NCI-H2196 (cell line): ENCODE data around the gene SERTAD2.
A peak's percentile ranks its signal among the peaks of the same experiment; 100 is the strongest.

Source experiments
- DNase-seq: peaks from one replicate; lab custom pipeline; 2025; ENCODE audit not compliant: unreplicated experiment; lab: John Stamatoyannopoulos, UW

The SERTAD2 gene

DNA sequence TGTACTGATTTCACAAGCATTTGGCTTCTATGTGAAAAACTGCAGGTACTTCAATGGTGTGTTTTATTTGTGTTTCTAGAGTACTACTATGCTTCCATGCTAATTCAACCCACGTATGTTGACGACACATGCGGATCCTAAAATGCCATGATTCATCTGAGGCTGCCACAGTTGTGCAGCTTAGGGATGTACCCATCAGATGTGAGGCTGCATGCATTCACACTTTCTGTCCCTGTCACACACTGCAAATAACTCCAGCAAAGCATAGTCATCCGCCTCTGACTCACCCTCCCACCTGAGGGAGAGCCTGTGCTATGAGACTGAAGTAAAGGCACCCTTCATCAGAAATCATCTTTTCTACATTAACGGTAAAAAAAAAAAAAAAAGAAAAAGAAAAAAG is 22.1 kb upstream of the SERTAD2 start:
- no peak for DNase-seq

DNA sequence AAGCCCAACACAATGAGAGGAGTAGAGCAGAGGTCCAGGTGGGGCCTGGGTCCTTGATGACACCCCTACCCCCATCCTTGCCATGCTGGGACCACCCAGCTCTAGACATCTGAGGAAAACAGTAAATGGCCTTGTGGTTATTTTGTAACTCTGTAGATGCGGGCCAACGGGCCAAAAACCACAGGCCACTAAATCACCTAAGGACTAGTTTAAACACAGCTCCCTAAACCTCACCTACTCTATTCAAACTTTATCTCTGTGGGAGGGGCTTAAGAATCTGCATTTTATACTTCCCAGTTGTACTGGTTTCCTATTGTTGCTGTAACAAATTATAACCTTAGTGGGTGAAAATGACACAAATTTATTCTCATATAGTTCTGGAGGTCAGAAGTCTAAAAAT is 19.0 kb upstream of the SERTAD2 start:
- DNase-seq: no peak

DNA sequence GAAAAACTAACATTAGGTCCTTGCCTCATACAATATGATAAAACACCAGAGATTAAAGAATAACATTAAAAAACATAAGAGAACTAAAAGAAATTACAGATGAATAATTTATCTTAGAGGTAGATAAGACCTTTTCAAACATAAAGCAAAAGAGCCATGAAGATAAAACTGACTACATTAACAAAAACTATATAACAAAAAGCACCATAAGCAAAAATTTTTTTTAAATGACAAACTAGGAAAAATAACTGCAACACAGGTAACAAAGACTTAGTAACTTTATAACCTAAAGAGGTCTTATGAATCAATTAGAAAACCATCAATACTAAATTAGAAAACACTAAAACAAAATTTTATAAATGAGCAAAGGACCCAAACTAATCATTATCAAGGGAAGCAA is 16.3 kb upstream of the SERTAD2 start:
- DNase-seq: no peak

DNA sequence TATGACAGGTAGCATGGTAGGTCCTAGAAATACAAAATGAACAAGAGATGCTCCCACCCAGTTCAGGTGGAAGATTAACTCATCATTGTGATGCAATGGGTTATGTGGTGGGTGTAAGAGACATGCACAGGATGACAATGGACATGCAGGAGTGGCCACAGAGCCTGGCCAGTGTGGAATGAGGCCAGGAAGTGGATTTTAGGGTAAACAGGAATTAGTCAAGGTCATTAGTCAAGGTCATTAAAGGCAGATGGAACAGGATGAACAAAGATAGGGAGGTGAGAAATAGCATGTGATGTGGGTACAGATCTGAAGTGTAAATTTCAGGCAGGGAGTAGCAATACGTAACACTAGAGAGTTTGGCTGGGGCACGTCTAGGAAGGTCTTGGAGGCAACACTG is 15.6 kb upstream of the SERTAD2 start:
- DNase-seq: no peak

DNA sequence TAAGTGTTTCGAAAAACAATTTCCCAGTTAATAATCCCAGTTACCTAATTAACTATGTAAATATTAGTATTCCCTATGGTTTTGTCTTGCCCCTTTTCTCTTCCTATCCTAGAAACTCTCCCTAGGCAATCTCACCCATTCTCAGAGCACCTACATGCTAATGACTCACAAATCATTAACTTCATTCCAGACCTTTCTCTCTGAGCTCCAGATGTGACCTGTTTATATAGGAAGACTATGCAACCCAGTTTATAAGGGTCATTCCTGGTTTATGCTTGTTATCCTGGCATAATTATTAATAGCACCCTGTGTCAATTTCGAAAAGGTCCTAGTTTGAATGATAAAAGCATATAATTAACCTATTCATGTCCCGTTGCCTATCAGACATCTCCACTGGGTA is 14.8 kb upstream of the SERTAD2 start:
- no peak for DNase-seq

DNA sequence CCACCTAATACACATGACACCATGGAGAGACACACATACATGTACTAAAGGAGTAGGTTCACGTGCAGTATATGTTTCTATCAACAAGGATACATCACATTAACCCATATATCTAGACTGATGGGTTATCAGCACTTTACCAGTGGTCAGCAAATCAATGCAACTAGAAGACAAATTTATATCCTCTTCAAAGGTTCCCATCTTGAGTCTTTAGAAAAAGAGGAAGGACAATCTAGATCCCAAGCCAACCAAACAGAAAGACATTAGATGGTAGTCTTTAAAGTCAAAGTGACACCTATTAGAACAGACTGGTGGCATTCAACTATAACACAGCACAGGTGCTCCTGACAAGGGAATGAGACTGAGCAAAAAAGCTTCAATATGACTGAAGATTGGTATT is 13.8 kb upstream of the SERTAD2 start:
- no peak for DNase-seq

DNA sequence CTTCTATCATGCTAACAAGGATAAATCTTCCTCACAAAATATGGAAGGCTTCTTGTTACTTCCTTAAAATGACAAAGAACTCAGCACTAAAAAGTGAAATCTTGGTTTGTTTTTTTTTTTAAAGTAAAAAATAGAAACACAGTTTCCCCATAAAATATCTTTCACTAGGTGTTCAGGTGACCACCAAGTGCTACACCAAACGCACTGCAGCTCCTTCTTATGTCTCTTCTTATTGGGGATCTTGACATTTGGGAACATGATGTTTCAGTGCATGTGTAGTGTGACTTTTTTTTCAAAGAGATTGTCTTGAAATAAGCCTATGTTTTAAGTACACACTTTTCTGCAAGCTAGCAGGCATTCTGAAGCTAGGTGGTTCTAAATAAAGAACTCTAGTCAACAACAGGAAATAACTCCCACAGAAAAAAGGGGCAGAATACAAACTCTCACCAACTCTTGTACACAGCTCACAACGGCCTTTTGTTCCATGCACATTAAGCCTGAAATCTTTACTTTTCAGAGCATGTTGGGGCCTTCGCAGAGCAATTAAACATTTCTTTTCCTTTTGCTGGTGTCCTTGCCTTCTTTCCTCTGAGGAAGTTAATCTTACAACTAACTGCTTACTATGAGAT is 13.2 kb upstream of the SERTAD2 start:
- no peak for DNase-seq

- DNase-seq: no peak
These were observed 12.0 kb upstream of the SERTAD2 start for GRCh38 chr2:64665709-64666108.

- DNase-seq: no peak
These were observed 9.7 kb upstream of the SERTAD2 start for GRCh38 chr2:64663402-64663801.

- no peak for DNase-seq
These were observed 8.0 kb upstream of the SERTAD2 start for GRCh38 chr2:64661741-64662169.

DNA sequence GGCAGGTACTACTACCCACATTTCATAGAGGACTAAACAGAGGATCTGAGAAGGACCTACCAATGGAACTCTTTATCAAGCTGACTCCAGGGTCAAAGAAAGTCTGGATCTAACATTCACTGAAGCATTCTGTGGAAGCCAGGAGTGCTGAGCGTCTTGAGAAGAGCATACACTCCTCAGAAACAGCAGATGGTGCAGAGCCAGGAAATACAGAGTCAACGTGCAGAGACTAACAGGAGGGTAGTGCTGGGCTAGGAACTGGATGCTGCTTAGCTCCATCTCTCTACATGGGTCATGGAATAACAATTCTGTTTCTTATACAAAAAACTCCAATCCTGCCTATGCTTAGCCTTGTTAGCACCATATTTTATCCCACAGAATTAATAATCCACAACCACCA is 5.5 kb upstream of the SERTAD2 start:
- DNase-seq: no peak

DNA sequence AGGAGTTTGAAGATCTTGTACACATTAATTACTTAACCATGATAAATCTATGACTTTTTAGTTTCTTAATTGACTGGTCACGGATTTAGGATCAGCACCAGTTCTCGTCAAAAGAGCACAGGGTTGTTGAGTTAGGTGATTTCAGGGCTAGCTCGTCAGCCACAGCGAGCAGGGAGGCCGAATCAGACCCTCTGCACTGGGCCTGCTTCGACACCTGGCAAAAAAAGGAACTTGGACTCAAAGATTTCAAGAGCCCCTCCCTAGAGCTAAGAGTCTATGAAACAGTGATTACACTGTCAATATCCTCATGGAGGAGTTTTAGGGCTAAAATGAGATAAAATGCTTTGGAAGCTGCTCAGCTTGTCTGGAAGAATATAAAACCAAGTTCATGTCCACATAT is 4.6 kb upstream of the SERTAD2 start:
- no peak for DNase-seq

DNA sequence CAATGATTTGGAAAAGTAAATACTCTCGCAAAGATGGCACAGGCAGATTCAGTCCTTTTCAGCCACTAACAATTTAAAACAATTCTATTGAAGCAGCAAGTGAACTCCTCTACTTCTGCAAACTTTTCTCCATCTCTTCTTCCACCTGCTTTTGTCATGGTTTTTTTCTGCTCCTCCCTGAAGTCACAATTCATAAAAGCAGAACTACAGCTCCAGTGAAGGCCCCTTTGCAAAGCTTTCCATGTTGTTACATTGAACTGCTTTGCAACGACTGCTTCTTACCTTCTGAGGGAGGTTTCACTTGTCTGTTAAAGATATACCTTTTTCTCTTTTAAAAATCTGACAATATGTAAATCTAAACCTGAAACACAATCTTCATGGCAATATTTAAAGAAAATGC is 3.7 kb upstream of the SERTAD2 start:
- DNase-seq: no peak

DNA sequence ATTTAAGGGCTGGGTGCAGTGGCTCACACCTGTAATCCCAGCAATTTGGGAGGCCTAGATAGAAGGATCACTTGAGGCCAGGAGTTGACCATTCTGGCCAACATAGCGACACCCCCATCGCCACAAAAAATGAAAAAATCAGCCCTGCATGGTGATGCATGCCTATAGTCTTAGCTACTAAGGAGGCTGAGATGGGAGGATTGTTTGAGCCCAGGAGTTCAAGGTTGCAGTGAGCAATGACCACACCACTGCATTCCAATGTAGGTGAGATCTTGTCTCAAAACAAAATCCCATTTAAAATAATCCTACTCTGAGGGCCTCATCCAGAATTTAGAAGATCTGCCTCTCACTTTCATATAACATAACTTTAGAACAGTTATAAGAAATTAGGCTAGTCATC is 2.7 kb upstream of the SERTAD2 start:
- no peak for DNase-seq

GRCh38 chr2:64655873-64656272 is 2.2 kb upstream of the SERTAD2 start:
- DNase-seq: no peak

GRCh38 chr2:64655018-64655664 is 1.4 kb upstream of the SERTAD2 start:
- peak; percentile 13 for DNase-seq

DNA sequence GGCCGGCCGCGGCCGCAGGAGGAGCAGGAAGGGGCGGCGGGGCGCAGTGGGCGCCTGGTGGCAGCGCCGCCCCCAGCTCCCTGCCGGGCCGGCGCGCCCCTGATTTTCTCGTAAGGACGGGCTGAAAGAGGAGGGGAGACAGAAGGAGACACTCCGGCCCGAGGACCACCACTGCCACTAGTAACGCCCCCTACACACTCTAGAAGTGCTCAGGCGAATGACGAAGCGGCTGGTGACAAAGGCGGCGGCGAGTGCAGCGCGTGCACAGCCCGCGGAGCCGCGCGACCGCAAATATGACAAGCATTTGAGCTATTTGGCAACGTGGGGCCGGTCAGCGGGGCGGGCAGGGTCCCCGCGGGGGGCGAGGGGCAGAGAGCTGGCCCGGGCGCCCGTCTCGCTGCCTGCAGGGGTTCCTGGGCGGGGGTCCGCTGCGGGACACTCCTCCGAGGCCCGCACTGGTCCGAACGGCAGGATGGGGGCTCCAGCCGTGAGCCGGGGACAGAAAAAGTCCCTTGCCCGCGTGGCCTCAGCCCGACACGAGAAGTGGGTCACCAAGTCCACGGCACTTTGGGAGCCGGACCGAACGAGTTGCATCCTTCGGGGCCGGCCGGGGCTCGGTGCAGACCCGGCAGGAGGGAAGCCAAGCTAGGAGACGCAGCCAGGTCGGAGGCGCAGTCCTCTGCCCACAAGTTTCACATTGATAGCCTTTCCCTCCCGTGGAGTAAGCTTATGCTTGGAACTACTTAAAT is 524 bp upstream of the SERTAD2 start:
- DNase-seq: peak; percentile 23

DNA sequence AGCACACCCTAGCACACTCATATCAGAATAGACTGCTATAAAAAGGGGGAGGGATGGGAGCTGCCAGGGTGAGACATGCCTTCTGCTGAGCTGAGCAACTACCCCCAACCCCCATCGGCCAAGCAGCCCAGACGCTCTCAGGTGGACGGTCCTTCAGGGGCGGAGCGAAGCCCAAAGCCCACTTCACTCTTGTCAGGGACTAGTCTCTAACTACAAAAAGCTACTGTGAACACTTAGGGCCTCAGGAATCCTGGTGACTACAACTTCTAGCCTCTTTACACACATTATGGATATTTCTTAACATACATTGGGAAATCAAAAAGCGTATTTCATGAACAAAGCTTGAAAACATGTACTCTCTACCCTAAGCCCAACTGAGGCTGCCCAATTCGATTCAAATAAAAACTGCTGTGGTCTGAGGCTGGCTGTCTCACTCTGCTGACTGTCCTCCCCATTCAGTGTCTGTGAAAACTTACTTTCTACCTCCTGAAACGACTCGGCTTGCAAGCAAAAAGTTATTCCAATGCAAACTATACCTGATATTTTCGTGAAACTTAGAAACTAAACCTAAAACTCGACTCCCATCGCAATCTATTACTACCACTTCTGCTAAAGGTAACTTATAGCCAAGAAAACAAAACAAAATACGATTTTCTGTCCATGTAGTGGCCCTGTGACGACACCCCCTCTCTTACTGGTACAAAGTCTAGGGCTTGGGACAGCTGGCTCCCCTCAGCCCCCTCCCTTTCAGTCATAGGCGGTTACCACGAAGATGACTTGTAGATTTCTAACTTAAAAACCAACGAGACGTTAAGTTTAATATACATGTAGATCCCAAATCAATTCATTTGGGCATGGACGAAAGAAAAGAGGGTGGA is 1.2 kb downstream of the SERTAD2 start:
- DNase-seq: no peak

- no peak for DNase-seq
These were observed 2.1 kb downstream of the SERTAD2 start for GRCh38 chr2:64651590-64651989.

- DNase-seq: no peak
These were observed 2.9 kb downstream of the SERTAD2 start for GRCh38 chr2:64650722-64651338.

GRCh38 chr2:64650296-64650695 is 3.4 kb downstream of the SERTAD2 start:
- no peak for DNase-seq
